Measurements from ENCODE around the gene TEX44.
"Not testable (repeated sequence)": the region's sequence is repeated elsewhere in the genome, so short reads cannot be mapped to it uniquely, and the experiment has no call there.

Gene TEX44

DNA sequence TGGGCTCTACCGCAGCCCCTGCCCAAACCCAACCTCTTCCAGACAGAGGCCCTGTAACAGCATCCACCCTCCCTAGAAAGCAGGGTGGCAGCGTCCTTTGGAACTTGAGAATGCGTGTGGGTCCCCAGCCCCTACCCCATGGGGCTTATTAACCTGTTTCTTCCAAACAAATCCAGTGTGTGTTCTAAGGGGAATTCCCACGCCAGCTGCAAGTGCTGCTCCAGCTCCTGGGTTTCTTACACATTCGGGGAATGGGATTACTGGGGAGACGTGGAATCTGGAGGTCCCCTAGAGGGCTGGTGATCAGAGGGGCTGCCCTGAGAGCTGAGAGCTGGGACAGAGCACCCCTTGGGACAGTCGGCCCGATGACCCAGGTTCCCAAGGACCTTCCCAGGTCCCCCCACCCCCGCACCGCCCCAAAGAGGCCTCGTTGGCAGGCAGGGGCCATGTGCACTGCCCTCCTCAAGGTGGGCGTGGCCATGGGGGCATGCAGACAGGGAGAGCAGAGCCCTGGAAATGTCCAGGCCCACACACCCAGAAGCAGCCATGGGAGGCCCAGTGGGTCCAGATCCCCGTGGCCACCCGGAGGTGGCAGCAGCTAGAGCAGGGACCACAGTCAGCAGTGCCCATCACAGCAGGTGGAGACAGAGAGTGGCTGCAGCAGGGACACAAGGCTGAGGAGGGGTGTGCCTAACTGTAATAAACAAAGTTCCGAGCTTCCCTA is 18.8 kb upstream of the TEX44 start:
- Histone ChIP-seq H3K27me3 (ENCODE audit: control insufficient read depth, insufficient read depth, low read length) (no peaks in the 10 kb centered on the region), H3K4me1 (ENCODE audit: control insufficient read depth, insufficient read depth, low read length) (peaks cover 31% of the 10 kb centered on the region), H3K9me3 (ENCODE audit: control insufficient read depth, insufficient read depth, low read length) (no peaks in the 10 kb centered on the region), H3K4me3 (ENCODE audit: low read depth, low read length) (no peak overlapping the region), H3K9ac (ENCODE audit: low read depth, low read length) (peak overlapping the region; percentile 16; the same call in 1 of the 2 replicates), H3K36me3 (ENCODE audit: control insufficient read depth, insufficient read depth, low read length) (no peaks in the 10 kb centered on the region), H3K27ac (ENCODE audit: low read depth, low read length) (peak overlapping the region; percentile 84)

DNA sequence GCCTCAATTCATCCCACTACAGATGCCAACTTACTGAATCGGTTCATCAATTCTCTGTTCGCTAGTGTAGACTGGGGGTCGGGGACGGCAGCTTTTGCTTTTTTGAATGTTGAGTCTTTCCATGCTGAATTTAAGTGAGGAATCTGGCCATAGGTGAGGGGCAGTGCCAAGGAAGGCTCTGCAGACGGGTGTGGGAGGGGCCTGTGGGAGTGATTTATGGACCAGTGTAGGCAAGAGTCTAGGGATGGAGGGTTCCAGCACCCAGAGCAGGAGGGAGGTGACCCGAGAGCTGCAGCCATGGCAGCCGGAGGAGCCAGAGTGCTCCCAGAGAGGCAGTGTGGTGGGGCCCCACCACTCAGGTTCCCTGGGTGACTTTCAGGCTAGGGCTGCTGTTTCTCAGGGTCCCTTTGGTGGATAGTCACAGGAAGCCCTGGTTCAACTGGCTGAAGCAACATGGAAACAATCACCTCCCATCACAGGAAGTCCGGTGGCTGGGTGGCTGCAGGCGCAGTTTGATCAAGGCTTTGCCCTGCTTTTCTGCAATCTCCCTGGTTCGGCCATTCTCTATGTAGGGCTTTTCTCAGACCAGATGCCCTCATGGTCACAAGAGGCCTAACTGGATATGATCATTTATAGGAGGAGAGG is 16.9 kb upstream of the TEX44 start:
- Histone ChIP-seq H3K9me3 (ENCODE audit: control insufficient read depth, insufficient read depth, low read length) (0 out of 2 replicates have a peak, but pooled peaks cover 2% of the 10 kb centered on the region), H3K27ac (ENCODE audit: low read depth, low read length) (peak overlapping the region; percentile 93), H3K27me3 (ENCODE audit: control insufficient read depth, insufficient read depth, low read length) (no peaks in the 10 kb centered on the region), H3K9ac (ENCODE audit: low read depth, low read length) (peak overlapping the region; percentile 80; the same call in 1 of the 2 replicates), H3K4me1 (ENCODE audit: control insufficient read depth, insufficient read depth, low read length) (peaks cover 31% of the 10 kb centered on the region), H3K4me3 (ENCODE audit: low read depth, low read length) (no peak overlapping the region), H3K36me3 (ENCODE audit: control insufficient read depth, insufficient read depth, low read length) (no peaks in the 10 kb centered on the region)

DNA sequence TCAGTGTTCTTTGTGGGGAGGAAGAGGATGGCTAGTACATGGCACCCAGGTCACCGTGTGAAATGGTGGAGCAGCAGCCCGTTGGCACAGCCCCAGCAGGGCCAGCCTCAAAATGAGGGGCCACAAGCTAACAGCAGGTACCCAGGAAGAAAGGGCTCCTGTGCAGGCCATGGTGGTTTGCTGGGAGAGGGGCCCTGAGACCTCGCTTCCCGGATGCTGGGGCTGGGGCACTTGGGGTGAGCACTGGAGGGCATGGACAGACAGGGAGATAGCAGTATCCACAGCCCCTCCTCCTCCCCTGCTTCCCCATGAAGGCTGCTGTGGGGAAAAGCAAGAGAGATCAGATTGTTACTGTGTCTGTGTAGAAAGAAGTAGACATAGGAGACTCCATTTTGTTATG is 16.2 kb upstream of the TEX44 start:
- Histone ChIP-seq H3K4me3 (ENCODE audit: low read depth, low read length) (no peak overlapping the region), H3K27me3 (ENCODE audit: control insufficient read depth, insufficient read depth, low read length) (no peaks in the 10 kb centered on the region), H3K4me1 (ENCODE audit: control insufficient read depth, insufficient read depth, low read length) (peaks cover 29% of the 10 kb centered on the region), H3K27ac (ENCODE audit: low read depth, low read length) (peak overlapping the region; percentile 93), H3K36me3 (ENCODE audit: control insufficient read depth, insufficient read depth, low read length) (no peaks in the 10 kb centered on the region), H3K9ac (ENCODE audit: low read depth, low read length) (peak overlapping the region; percentile 80), H3K9me3 (ENCODE audit: control insufficient read depth, insufficient read depth, low read length) (0 out of 2 replicates have a peak, but pooled peaks cover 2% of the 10 kb centered on the region)

DNA sequence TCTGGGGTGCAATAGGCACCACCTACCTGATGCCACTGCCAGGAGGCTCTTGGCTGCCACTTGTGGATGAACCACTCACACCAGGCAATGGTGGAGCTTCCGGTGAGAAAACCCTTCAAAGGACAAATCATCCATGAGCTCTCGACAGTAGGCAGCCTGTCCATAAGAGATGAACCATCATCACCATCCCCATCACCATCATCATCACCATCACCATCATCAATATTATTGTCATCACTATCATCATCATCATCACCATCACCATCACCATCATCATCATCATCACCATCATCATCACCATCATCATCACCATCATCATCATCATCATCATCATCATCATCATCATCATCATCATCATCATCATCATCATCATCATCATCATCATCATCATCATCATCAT is 14.0 kb upstream of the TEX44 start:
- H3K27me3 ChIP-seq (ENCODE audit: control insufficient read depth, insufficient read depth, low read length); H3K9me3 ChIP-seq (ENCODE audit: control insufficient read depth, insufficient read depth, low read length); H3K9ac ChIP-seq (ENCODE audit: low read depth, low read length); H3K4me3 ChIP-seq (ENCODE audit: low read depth, low read length); H3K27ac ChIP-seq (ENCODE audit: low read depth, low read length); H3K36me3 ChIP-seq (ENCODE audit: control insufficient read depth, insufficient read depth, low read length): not testable (repeated sequence)
- H3K4me1 ChIP-seq (ENCODE audit: control insufficient read depth, insufficient read depth, low read length) = peaks cover 13% of the 10 kb centered on the region

DNA sequence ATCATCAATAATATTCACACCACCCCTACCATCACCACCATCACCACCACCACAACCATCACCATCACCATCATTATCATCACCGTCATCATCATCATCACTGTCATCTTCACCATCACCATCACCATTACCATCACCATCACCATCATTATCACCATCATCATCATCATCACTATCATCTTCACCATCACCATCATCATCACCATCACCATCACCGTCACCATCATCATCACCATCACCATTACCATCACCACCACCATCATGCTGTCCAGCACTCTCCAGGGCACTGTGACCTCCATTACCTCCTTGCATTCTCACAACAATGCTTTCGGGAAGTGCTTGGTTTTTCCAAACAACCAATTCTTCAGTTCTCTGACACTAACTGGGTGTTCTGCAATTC is 13.1 kb upstream of the TEX44 start:
- Histone ChIP-seq H3K27me3 (ENCODE audit: control insufficient read depth, insufficient read depth, low read length) (no peaks in the 10 kb centered on the region), H3K36me3 (ENCODE audit: control insufficient read depth, insufficient read depth, low read length) (no peaks in the 10 kb centered on the region), H3K4me3 (ENCODE audit: low read depth, low read length) (no peak overlapping the region), H3K9me3 (ENCODE audit: control insufficient read depth, insufficient read depth, low read length) (0 out of 2 replicates have a peak, but pooled peaks cover 2% of the 10 kb centered on the region), H3K9ac (ENCODE audit: low read depth, low read length) (no peak overlapping the region), H3K4me1 (ENCODE audit: control insufficient read depth, insufficient read depth, low read length) (peaks cover 19% of the 10 kb centered on the region), H3K27ac (ENCODE audit: low read depth, low read length) (no peak overlapping the region)

DNA sequence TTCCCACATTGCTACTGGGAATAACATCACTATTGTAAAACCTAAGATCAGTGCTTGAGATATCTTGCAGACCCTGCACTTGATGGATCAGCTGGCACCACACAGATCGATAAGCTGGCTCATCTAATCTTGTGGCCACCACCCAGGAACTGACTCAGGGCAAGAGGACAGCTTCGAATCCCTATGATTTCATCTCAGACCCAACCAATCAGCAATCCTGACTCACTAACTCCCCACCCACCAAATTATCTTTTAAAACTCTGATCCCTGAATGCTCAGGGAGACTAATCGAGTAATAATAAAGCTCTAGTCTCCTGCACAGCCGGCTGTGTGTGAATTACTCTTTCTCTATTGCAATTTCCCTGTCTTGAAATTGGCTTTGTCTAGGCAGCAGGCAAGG is 11.3 kb upstream of the TEX44 start:
- peaks cover 16% of the 10 kb centered on the region for H3K4me1 ChIP-seq (ENCODE audit: control insufficient read depth, insufficient read depth, low read length)
- no peaks in the 10 kb centered on the region for H3K27me3 ChIP-seq (ENCODE audit: control insufficient read depth, insufficient read depth, low read length)
- no peaks in the 10 kb centered on the region for H3K36me3 ChIP-seq (ENCODE audit: control insufficient read depth, insufficient read depth, low read length)
- H3K9me3 ChIP-seq (ENCODE audit: control insufficient read depth, insufficient read depth, low read length) = 0 out of 2 replicates have a peak, but pooled peaks cover 2% of the 10 kb centered on the region
- H3K9ac ChIP-seq (ENCODE audit: low read depth, low read length) = no peak overlapping the region
- no peak overlapping the region for H3K4me3 ChIP-seq (ENCODE audit: low read depth, low read length)
- no peak overlapping the region for H3K27ac ChIP-seq (ENCODE audit: low read depth, low read length)

DNA sequence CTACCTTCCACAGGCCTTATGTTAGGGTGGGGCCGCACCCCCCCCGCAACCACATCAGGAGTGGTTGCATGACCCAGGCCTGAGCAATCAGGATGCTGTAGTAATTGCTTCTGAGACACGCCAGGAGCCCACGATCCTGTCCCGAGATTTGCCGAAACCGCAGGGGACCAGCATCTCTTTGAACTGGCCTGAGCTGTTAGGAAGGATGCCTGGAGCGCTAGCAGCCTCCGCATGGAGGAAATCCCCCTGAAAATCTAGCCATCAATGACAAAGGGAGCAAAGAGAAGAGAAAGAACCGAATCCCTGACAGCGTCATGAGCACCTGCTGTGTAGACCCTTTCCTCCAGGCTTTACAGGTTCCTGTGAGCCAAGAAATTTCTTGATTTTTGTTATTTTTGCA is 8.7 kb upstream of the TEX44 start:
- Histone ChIP-seq H3K36me3 (ENCODE audit: control insufficient read depth, insufficient read depth, low read length) (no peaks in the 10 kb centered on the region), H3K9ac (ENCODE audit: low read depth, low read length) (no peak overlapping the region), H3K27ac (ENCODE audit: low read depth, low read length) (peak overlapping the region; percentile 82), H3K4me3 (ENCODE audit: low read depth, low read length) (no peak overlapping the region), H3K27me3 (ENCODE audit: control insufficient read depth, insufficient read depth, low read length) (no peaks in the 10 kb centered on the region), H3K9me3 (ENCODE audit: control insufficient read depth, insufficient read depth, low read length) (0 out of 2 replicates have a peak, but pooled peaks cover 2% of the 10 kb centered on the region), H3K4me1 (ENCODE audit: control insufficient read depth, insufficient read depth, low read length) (peaks cover 8% of the 10 kb centered on the region)

DNA sequence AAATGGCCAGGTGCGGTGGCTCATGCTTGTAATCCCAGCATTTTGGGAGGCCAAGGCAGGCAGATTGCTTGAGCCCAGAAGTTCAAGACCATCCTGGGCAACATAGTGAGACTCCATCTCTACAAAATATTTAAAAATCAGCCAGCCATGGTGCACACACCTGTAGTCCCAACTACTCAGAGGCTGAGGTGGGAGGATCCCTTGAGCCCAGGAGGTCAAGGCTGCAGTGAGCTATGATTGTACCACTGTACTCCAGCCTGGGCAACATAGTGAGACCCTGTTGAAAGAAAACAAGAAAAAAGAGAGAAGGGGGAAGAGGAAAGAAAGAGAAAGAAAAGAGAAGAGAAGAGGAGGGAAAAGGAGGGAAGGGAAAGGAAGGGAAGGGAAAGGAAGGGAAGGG is 4.9 kb upstream of the TEX44 start:
- H3K4me1 ChIP-seq (ENCODE audit: control insufficient read depth, insufficient read depth, low read length) = peaks cover 14% of the 10 kb centered on the region
- not testable (repeated sequence) for H3K27ac ChIP-seq (ENCODE audit: low read depth, low read length); H3K36me3 ChIP-seq (ENCODE audit: control insufficient read depth, insufficient read depth, low read length); H3K9me3 ChIP-seq (ENCODE audit: control insufficient read depth, insufficient read depth, low read length); H3K4me3 ChIP-seq (ENCODE audit: low read depth, low read length); H3K9ac ChIP-seq (ENCODE audit: low read depth, low read length); H3K27me3 ChIP-seq (ENCODE audit: control insufficient read depth, insufficient read depth, low read length)

DNA sequence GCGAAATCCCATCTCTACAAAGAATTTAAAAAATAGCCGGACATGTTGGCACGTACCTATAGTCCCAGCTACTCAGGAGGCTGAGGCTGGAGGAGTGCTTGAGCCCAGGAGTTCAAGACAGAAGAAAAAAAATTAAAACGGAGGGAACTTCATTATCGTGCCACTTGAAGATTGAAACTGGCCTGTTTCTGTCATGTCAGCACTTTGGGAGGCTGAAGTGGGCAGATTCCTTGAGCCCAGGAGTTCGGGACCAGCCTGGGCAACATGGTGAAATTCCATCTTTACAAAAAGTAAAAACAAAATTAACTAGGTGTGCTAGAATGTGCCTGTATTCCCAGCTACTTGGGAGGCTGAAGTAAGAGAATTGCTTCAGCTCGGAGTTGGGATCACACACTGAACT is 3.0 kb upstream of the TEX44 start:
- no peak overlapping the region for H3K9ac ChIP-seq (ENCODE audit: low read depth, low read length)

DNA sequence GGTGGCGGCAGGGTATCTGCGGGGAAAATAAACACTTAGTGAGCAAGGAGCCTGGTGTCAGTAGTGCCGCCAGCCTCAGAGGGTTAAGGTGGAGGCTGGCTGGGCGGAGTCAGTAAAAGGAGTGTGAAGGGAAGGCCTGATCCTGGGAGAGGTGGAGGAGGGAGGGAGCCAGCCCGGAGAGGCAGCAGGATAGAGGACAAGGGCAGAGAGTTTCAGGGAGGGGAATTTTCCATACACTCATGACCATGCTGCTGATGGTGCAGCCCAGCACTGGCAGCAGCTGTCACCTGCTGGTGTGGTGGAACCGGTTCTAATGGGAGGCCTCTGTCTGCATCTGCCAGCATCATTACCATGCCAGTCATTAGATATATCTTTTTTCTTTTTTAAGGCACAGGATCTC is 2.0 kb upstream of the TEX44 start:
- Histone ChIP-seq H3K9me3 (ENCODE audit: control insufficient read depth, insufficient read depth, low read length) (no peaks in the 10 kb centered on the region), H3K36me3 (ENCODE audit: control insufficient read depth, insufficient read depth, low read length) (no peaks in the 10 kb centered on the region), H3K9ac (ENCODE audit: low read depth, low read length) (no peak overlapping the region), H3K27ac (ENCODE audit: low read depth, low read length) (no peak overlapping the region), H3K27me3 (ENCODE audit: control insufficient read depth, insufficient read depth, low read length) (no peaks in the 10 kb centered on the region), H3K4me1 (ENCODE audit: control insufficient read depth, insufficient read depth, low read length) (peaks cover 7% of the 10 kb centered on the region; the same call in 1 of the 2 replicates), H3K4me3 (ENCODE audit: low read depth, low read length) (no peak overlapping the region)

More for the DNA sequence above, 3.0 kb upstream of the TEX44 start:
- Histone ChIP-seq H3K27ac (ENCODE audit: low read depth, low read length) (no peak overlapping the region), H3K4me1 (ENCODE audit: control insufficient read depth, insufficient read depth, low read length) (peaks cover 7% of the 10 kb centered on the region; the same call in 1 of the 2 replicates), H3K27me3 (ENCODE audit: control insufficient read depth, insufficient read depth, low read length) (no peaks in the 10 kb centered on the region), H3K36me3 (ENCODE audit: control insufficient read depth, insufficient read depth, low read length) (no peaks in the 10 kb centered on the region), H3K4me3 (ENCODE audit: low read depth, low read length) (no peak overlapping the region), H3K9me3 (ENCODE audit: control insufficient read depth, insufficient read depth, low read length) (no peaks in the 10 kb centered on the region)

DNA sequence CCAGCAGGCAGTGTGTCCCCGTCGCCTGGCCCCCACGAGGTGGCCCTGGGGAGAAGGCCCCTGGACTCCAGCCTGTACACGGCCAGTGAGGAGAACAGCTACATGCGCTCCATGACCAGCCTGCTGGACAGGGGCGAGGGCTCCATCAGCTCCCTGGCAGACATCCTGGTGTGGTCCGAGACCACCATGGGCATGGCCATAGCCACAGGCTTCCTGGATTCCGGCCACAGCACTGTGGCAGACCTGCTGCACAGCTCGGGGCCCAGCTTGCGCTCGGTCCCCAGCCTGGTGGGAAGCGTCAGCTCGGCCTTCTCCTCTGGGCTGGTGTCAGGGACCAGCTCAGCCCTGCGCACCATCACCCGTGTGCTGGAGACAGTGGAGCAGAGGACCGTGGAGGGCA is 1.0 kb downstream of the TEX44 start:
- H3K27ac ChIP-seq (ENCODE audit: low read depth, low read length) = no peak overlapping the region
- H3K4me3 ChIP-seq (ENCODE audit: low read depth, low read length) = no peak overlapping the region
- no peak overlapping the region for H3K9ac ChIP-seq (ENCODE audit: low read depth, low read length)
- no peaks in the 10 kb centered on the region for H3K27me3 ChIP-seq (ENCODE audit: control insufficient read depth, insufficient read depth, low read length)
- H3K4me1 ChIP-seq (ENCODE audit: control insufficient read depth, insufficient read depth, low read length) = peaks cover 7% of the 10 kb centered on the region; the same call in 1 of the 2 replicates
- no peaks in the 10 kb centered on the region for H3K9me3 ChIP-seq (ENCODE audit: control insufficient read depth, insufficient read depth, low read length)
- H3K36me3 ChIP-seq (ENCODE audit: control insufficient read depth, insufficient read depth, low read length) = no peaks in the 10 kb centered on the region

Data from HUES48 (cell line).